Fibroblast of villous mesenchyme (primary cell): ENCODE measurements around the gene CEP68. TPM values are rescaled to one million over a fixed set of nuclear protein-coding genes. Genes with fewer than 3 reads are reported as not detected.

Experiments used
- DNase-seq: peaks from one replicate; pipeline ENCODE4 v3.0.0-alpha.2; 2010; ENCODE audit warnings: low read depth
- H3K4me3 ChIP-seq: 2 replicates; pipeline ENCODE4 v1.5.1; 2011; ENCODE audit warnings: low read depth, mild to moderate bottlenecking, low read length
- CTCF ChIP-seq: IDR thresholded peaks from 2 replicates; pipeline ENCODE4 v1.5.1; 2012; ENCODE audit warnings: low read depth, mild to moderate bottlenecking, low read length; ENCODE audit not compliant: insufficient read depth
- total RNA-seq: library from RNA; depleted of rRNA; stranded (reverse); fragments of >200 nt; gene quantifications from 2 replicates; pipeline ENCODE4 v1.2.3, GENCODE V29; 2012

CEP68 gene
- total RNA-seq, 1 donor, result 9.9 TPM

DNA sequence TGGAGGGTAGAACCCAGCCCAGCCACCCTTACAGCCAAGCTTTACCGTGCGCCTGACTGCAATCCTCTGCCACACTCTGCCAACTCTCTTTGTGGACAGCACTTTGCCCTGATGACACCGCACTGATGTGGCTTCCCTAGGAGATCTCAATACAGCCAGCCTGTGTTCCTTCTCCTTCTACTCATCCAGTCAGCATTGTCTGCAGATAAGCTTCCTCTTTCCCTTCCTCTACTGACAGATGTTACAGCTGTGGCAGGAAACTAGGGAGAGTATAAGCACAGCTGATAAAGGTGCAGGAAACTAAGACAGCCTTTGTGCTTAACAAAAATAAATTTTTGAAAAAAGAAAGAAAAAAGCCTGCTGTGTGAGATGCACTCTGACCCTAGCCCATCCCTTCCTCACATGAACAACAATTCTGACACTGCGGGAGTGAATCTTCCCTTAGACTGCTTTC lies 25.0 kb downstream of the CEP68 start:
- no peak for TF ChIP-seq CTCF
- no peak for DNase-seq
- H3K4me3 ChIP-seq, result no peak overlapping the region

- DNase-seq, result no peak
- no peak overlapping the region for H3K4me3 ChIP-seq
- no peak for TF ChIP-seq CTCF
These were observed 28.9 kb downstream of the CEP68 start for GRCh38 chr2:65085148-65085547.

GRCh38 chr2:65092791-65093190 lies 36.6 kb downstream of the CEP68 start:
- no peak for TF ChIP-seq CTCF
- DNase-seq, result no peak
- H3K4me3 ChIP-seq, result no peak overlapping the region

DNA sequence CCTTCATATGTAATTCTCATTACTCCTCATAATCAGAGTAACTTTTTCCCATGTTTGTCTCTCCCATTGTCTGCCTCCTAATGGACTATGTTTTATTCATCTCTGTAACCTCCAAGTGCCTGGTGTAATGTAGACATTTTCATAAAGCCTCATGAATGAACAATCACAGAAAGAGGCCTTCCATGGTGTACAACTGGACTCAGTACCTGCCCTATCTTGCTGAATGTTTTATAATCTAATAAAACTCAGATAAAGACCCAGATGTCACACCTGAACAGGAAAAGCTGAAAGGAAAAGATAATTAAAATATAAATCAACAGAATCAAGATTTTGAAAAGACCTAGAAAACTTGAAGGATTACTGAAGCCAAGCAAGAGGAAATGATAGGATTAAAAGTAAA lies 37.0 kb downstream of the CEP68 start:
- no peak for DNase-seq
- no peak overlapping the region for H3K4me3 ChIP-seq
- no peak for TF ChIP-seq CTCF

- peak; percentile 10 for DNase-seq
- no peak for TF ChIP-seq CTCF
- no peak overlapping the region for H3K4me3 ChIP-seq
These were observed 40.7 kb downstream of the CEP68 start for GRCh38 chr2:65096948-65097347.

GRCh38 chr2:65097844-65098243 lies 41.6 kb downstream of the CEP68 start:
- no peak overlapping the region for H3K4me3 ChIP-seq
- DNase-seq, result no peak
- TF ChIP-seq CTCF, result no peak

DNA sequence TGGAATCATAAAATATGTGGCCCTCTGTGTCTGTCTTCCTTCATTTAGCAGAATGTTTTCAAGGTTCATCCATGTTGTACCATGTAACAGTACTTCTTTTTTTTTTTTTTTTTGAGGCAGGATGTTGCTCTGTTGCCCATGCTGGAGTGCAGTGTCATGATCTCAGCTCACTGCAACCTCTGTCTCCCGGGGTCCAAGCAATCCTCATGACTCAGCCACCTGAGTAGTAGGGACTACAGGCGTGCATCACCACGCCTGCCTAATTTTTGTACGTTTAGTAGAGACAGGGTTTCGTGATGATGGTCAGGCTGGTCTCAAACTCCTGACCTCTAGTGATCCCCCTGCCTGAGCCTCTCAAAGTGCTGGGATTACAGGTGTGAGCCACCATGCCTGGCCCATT lies 42.5 kb downstream of the CEP68 start:
- no peak overlapping the region for H3K4me3 ChIP-seq
- TF ChIP-seq CTCF, result no peak
- no peak for DNase-seq
